Heart left ventricle (tissue), 13 donors: ENCODE data around the gene GABBR2.

Experiments
- POLR2A ChIP-seq, 2 donors: fragments of 450-650 bp; IDR thresholded peaks; one replicate each; pipeline ENCODE4 v1.6.1; 2017; ENCODE audit warnings: antibody characterized with exemption in 2 of 2, mild to moderate bottlenecking in 2 of 2, moderate library complexity in 2 of 2
- TF ChIP-seq, protein P1 (sequence below), 12 donors: fragments of 200-600 bp; sonication (generic) in 4 of 12; IDR thresholded peaks; one replicate each; pipeline versions ENCODE4 v1.5.0 to v1.8.0; 2018 to 2022; ENCODE audit warnings: antibody characterized with exemption in 12 of 12, mild to moderate bottlenecking in 5 of 12
- donor health status: ischemic (EF 13 %, LVEDD 7.1; RV severe dilation, severe dysfunction).
- donor health status: DM: no; HTN: yes; CAD: no.
- donor health status: DM: no; HTN: no; CAD: no.
- donor health status: ischemic (EF 25% LVEDD 6.9; RV normal size, moderate dysfunction).
- donor health status: ischemic (EF 25% LVEDD 5.7; RV mildly dilated, moderate dysfunction).
- donor health status: ischemic (EF 35%, LVEDD 5.7; RV mildly dilated, moderate dysfunction).
- donor health status: nonischemic (EF 11% LVEDD 7.7; RV severe dilation, severe dysfunction).
- donor health status: DM: yes; HTN: yes; CAD: no.
- donor health status: PGD.
- donor health status: ischemic (EF 29% LVEDD 5.4; RV normal size, mild dysfunction).
- donor health status: nonischemic (EF 23%, LVEDD 6.1; RV moderate dilation, normal function).

- TF ChIP-seq POLR2A (IDR thresholded peaks at IDR 0.05): no peak
- TF ChIP-seq, protein P1, sequence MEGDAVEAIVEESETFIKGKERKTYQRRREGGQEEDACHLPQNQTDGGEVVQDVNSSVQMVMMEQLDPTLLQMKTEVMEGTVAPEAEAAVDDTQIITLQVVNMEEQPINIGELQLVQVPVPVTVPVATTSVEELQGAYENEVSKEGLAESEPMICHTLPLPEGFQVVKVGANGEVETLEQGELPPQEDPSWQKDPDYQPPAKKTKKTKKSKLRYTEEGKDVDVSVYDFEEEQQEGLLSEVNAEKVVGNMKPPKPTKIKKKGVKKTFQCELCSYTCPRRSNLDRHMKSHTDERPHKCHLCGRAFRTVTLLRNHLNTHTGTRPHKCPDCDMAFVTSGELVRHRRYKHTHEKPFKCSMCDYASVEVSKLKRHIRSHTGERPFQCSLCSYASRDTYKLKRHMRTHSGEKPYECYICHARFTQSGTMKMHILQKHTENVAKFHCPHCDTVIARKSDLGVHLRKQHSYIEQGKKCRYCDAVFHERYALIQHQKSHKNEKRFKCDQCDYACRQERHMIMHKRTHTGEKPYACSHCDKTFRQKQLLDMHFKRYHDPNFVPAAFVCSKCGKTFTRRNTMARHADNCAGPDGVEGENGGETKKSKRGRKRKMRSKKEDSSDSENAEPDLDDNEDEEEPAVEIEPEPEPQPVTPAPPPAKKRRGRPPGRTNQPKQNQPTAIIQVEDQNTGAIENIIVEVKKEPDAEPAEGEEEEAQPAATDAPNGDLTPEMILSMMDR (IDR thresholded peaks at IDR 0.05): no peak
Measured at GRCh38 chr9:98276907-98277469, 431.7 kb downstream of the GABBR2 start.
